HG03280 (cell line): Measurements from ENCODE around the gene FSTL1.
"Not testable (repeated sequence)": the region's sequence is repeated elsewhere in the genome, so short reads cannot be mapped to it uniquely, and the experiment has no call there.

Experiments used
- ATAC-seq: cut with Tn5 transposase; IDR thresholded peaks from one replicate; pipeline ENCODE4 v1.9.1; 2021; ENCODE audit warnings: mild to moderate bottlenecking, moderate library complexity; ENCODE audit not compliant: unreplicated experiment

The FSTL1 gene

DNA sequence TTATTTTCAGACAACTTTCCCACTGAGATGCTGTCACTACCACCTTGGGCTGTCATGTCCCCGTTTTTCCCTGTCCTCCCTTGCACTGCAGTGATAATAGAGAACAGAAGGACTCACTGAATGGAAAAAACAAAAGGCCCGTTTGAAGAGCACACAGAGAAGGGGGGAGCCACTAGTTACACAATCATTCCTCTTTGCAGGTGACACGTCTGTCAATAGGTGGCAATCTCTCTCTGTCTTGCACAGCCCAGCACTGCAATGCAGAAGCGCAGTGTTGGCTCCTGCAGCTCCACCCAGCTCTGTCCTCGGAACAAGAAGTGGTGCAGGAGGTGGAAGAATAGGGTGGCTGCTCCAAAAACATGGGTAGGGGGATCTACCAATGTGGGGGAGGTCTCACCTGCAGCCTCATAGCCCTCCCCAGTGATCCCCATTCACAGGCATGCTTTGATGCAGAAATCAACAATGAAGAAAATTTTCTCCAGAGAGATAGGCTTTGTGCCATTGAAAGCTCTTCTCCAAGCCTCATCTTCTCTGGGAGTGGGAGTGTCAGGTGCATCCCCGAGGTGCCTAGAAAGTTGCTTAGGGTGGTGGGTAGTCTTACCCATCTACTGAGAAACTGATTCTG lies 31.8 kb downstream of the FSTL1 start:
- peak; percentile 58 for ATAC-seq

DNA sequence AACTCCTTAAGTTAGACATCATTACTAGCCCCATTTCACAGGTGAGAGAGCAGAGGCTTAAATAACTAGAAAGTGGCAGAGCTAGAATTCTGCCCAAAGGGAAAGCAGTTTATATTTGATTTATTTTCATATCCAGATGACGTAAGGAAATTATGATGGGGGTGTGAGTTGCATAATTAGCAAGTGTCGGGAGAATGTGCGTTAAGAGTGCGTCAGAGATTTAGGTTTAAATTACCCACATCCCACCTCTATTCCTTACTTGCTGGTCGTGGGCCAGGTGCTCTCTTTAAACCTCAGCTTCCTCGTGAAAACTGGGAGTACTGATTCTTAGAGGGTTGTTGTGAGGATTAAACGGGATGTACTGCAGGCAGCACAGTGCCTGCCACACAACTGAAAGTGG lies 32.3 kb downstream of the FSTL1 start:
- no peak for ATAC-seq

DNA sequence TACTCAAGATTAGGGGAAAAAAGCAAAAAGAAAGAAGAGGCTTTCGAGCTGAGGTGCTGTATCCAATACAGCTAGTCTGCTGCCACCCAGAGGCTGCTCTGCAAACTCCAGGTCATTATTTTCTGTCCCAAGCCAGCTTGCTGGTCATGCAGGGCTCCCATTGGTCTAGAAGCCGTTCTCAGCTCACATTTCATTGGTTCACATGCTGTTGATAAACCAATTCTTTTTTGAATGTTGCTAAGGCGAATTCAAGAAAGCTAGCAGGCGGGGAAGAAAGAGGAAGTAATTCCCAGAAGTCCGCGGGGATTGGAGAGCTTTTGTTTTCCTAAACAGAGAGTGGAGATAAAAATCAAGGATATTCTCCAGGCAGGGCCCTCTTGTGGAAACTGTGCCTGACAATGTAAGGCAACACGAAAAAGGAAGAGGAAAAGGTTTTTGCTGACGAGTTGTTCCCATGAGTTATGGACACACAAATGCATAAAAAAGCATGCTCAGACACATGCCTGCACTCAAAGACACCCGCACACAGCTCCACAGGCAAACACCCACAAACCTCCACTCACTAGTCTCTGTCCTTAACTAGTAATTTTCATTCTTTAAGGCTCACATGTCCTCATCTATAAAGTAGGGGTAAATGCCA lies 33.4 kb downstream of the FSTL1 start:
- peak; percentile 100 for ATAC-seq

GRCh38 chr3:120416868-120417267 lies 33.9 kb downstream of the FSTL1 start:
- no peak for ATAC-seq

DNA sequence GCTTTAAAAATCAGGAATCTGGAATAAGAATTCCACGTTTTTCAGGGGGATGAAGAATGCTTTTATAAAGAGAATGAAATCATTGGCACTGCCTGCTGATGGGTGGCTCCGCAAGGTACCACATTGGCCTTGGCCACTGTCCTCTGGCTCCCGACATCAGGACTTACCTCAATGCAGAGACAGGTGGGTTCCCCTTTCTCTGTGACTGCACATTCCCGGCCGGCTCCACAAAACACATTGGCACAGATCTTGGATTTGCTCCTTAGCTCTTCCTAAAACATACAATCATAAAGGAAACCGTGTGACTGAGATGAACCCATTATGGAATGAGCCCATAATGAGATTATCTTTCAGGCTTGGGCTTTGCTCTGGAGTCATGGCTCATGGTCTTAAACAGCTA lies 35.0 kb downstream of the FSTL1 start:
- no peak for ATAC-seq

DNA sequence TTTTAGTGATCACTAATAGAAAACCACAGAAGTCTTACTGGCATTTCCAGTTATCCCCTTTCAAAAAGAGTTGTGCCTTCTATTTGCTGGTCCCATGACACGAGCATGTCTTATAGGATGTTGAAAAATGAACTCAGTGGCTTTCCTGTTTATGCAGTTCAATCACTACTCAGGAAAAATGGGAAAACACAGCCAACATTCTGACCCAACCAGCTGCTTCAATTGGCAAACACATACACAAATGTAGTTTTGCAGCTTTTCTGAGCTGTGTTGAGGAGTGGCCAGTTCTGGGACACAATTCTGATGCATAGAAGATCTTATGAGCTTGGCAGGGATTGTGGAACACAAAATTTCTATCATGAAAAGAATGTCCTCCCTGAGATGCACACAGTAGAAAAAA lies 40.3 kb downstream of the FSTL1 start:
- ATAC-seq: no peak

GRCh38 chr3:120410116-120410515 lies 40.7 kb downstream of the FSTL1 start:
- ATAC-seq: no peak

- ATAC-seq: no peak
Observed at GRCh38 chr3:120407508-120408287, 43.1 kb downstream of the FSTL1 start.

GRCh38 chr3:120404876-120405275 lies 45.9 kb downstream of the FSTL1 start:
- ATAC-seq: no peak

DNA sequence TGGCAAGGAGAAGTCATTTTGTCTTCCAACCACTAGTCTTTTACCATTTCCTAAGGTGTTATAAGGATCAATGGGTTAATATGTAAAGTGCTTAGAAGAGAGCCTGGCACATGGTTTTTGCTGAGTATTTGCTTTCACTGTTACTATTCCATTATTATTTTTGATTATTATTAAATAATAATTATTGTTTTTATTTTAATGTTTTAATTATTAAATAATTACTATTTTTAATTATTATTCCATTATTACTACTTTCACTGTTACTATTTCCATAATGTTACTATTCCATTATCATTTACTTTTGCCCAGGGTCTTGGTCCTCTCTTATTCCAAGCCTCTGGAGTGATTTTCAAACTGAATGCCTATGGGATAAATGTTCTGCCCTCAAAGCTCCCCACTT lies 48.5 kb downstream of the FSTL1 start:
- ATAC-seq: no peak

GRCh38 chr3:120399372-120399771 lies 51.4 kb downstream of the FSTL1 start:
- ATAC-seq: peak; percentile 74

- ATAC-seq: no peak
Observed at GRCh38 chr3:120396469-120396868, 54.3 kb downstream of the FSTL1 start.

GRCh38 chr3:120394347-120394746 lies 56.4 kb downstream of the FSTL1 start:
- ATAC-seq: no peak

DNA sequence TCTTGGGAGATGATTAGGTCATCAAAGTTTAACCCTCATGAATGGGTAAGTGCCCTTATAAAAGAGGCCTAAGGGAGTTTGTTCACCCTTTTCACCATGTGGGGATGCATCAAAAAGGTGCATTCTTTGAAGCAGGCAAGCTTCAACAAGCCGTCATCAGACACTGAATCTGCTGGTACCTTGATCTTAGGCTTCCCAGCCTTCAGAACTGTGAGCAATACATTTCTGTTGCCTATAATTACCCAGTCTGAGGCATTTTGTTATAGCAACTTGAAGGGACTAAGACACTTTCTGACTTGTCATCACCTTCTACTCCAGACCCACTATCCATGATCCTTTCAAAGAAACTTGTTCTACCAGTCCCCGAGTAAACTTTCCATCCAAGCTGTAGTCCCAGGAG lies 57.0 kb downstream of the FSTL1 start:
- no peak for ATAC-seq

GRCh38 chr3:120393243-120393642 lies 57.5 kb downstream of the FSTL1 start:
- no peak for ATAC-seq

DNA sequence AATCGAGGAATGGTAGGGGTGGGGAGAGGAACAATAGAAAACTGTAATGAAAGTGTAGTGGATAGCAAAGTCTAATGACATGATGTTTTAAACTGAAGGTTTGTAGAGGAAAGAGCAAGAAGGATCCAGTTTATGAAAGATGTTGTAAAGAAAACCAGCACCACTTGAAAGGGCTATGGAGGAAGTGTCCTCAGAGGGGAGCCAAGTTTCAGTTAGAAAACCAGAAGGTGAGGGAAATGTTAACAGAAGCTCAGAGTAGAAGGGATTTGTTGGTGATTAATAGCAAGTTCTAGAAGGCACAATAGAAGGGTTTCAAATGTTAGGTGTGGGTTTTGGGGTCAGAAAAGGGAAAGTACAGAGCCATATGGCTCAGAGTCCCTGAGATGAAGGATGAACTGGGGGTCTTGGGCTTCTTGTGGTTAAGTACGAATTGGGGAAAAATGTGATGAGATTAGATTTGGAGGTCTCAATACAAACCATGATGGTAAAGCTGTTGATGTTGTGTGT lies 67.8 kb downstream of the FSTL1 start:
- no peak for ATAC-seq

DNA sequence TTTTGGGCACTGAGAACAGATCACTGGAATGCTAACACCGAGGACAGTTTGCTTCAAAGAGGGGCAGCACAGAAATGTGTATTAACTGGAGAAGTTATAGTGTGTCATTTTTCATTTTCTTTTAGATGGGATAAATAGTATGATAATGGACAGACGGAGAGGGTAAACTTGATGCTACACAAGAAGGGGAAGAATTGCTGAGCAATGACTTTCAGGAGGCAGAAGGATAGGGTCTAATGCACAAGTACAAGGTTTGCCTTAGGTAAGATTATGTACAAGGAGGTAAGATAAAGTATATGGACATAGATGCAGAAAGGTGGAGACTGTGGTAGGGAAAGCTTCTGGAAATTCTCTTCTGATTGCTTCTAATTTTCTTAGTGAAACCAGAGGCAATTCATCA lies 69.3 kb downstream of the FSTL1 start:
- no peak for ATAC-seq

GRCh38 chr3:120377948-120378347 lies 72.8 kb downstream of the FSTL1 start:
- ATAC-seq: not testable (repeated sequence)

- no peak for ATAC-seq
Observed at GRCh38 chr3:120370463-120370862, 80.3 kb downstream of the FSTL1 start.

DNA sequence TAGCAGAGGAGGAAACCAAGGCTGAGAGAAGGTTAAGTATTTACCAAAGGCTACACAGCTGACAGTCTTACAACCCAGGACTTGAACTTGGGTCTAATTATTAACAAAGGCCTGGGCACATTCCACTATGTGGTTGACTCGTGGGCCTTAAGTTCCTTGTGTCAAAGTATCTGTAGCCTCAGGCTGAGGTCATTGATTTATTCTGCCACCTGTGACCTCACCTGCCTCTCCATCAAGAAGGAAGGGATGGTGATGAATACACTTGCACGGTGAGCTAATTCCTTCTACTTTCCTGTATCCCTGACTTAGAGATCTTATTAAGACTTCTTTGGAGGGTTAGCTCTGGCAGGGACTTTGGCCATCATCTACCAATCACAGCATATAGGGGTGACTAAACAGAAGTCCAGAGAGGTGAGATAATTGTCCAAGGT lies 81.7 kb downstream of the FSTL1 start:
- ATAC-seq: peak; percentile 37

GRCh38 chr3:120368172-120368571 lies 82.6 kb downstream of the FSTL1 start:
- ATAC-seq: no peak

- no peak for ATAC-seq
Observed at GRCh38 chr3:120364821-120365220, 86.0 kb downstream of the FSTL1 start.
